GM19043 (cell line): ENCODE data around the gene COQ3.

Experiments used
- ATAC-seq: cut with Tn5 transposase; IDR thresholded peaks from one replicate; pipeline ENCODE4 v1.9.1; 2021; ENCODE audit warnings: low read depth; ENCODE audit not compliant: unreplicated experiment

COQ3 gene

GRCh38 chr6:99334526-99335127 is 59.4 kb downstream of the COQ3 start:
- ATAC-seq, result peak; percentile 28

- ATAC-seq, result peak; percentile 86
Measured at GRCh38 chr6:99333068-99333467, 60.9 kb downstream of the COQ3 start.

- no peak for ATAC-seq
Measured at GRCh38 chr6:99331531-99331930, 62.5 kb downstream of the COQ3 start.

- peak; percentile 57 for ATAC-seq
Measured at GRCh38 chr6:99330159-99330558, 63.8 kb downstream of the COQ3 start.

GRCh38 chr6:99324996-99325395 is 69.0 kb downstream of the COQ3 start:
- ATAC-seq, result no peak
